HG02610 (cell line): ENCODE data around the gene EML4.

Experiments
- ATAC-seq: cut with Tn5 transposase; IDR thresholded peaks from one replicate; pipeline ENCODE4 v1.9.1; 2021; ENCODE audit warnings: mild to moderate bottlenecking, moderate library complexity; ENCODE audit not compliant: unreplicated experiment

The EML4 gene

GRCh38 chr2:42296226-42296625 lies 127.1 kb downstream of the EML4 start:
- ATAC-seq: peak; percentile 90

- no peak for ATAC-seq
Measured at GRCh38 chr2:42297322-42297936, 128.3 kb downstream of the EML4 start.

GRCh38 chr2:42298132-42298531 lies 129.0 kb downstream of the EML4 start:
- no peak for ATAC-seq

- ATAC-seq: no peak
Measured at GRCh38 chr2:42298996-42299754, 130.0 kb downstream of the EML4 start.

GRCh38 chr2:42300527-42300926 lies 131.4 kb downstream of the EML4 start:
- no peak for ATAC-seq

- no peak for ATAC-seq
Measured at GRCh38 chr2:42303252-42303651, 134.1 kb downstream of the EML4 start.

GRCh38 chr2:42304059-42304713 lies 135.0 kb downstream of the EML4 start:
- no peak for ATAC-seq

GRCh38 chr2:42307180-42307579 lies 138.0 kb downstream of the EML4 start:
- ATAC-seq: no peak

GRCh38 chr2:42309366-42309765 lies 140.2 kb downstream of the EML4 start:
- ATAC-seq: no peak

- no peak for ATAC-seq
Measured at GRCh38 chr2:42310007-42310515, 140.9 kb downstream of the EML4 start.

GRCh38 chr2:42312106-42312505 lies 143.0 kb downstream of the EML4 start:
- no peak for ATAC-seq

GRCh38 chr2:42314892-42315468 lies 145.8 kb downstream of the EML4 start:
- no peak for ATAC-seq

GRCh38 chr2:42315844-42316470 lies 146.8 kb downstream of the EML4 start:
- ATAC-seq: no peak

GRCh38 chr2:42316910-42317309 lies 147.8 kb downstream of the EML4 start:
- no peak for ATAC-seq

- no peak for ATAC-seq
Measured at GRCh38 chr2:42317486-42317885, 148.3 kb downstream of the EML4 start.

- no peak for ATAC-seq
Measured at GRCh38 chr2:42317945-42318344, 148.8 kb downstream of the EML4 start.

- ATAC-seq: no peak
Measured at GRCh38 chr2:42319265-42319664, 150.1 kb downstream of the EML4 start.

GRCh38 chr2:42321452-42322064 lies 152.4 kb downstream of the EML4 start:
- no peak for ATAC-seq

- no peak for ATAC-seq
Measured at GRCh38 chr2:42324244-42324643, 155.1 kb downstream of the EML4 start.

GRCh38 chr2:42324949-42325348 lies 155.8 kb downstream of the EML4 start:
- ATAC-seq: no peak

GRCh38 chr2:42325609-42326008 lies 156.5 kb downstream of the EML4 start:
- ATAC-seq: no peak
